ENCODE data around the gene AQP5.
"Not testable (repeated sequence)": the region's sequence is repeated elsewhere in the genome, so short reads cannot be mapped to it uniquely, and the experiment has no call there.

The AQP5 gene

GRCh38 chr12:49979791-49980190 is 18.1 kb downstream of the AQP5 start:
- no peak overlapping the region for H3K27ac ChIP-seq
- no peak for TF ChIP-seq CTCF (IDR thresholded peaks at IDR 0.05)
- TF ChIP-seq ZFX (IDR thresholded peaks at IDR 0.05; ENCODE audit: borderline replicate concordance) = no peak

GRCh38 chr12:49980501-49981349 is 19.1 kb downstream of the AQP5 start:
- TF ChIP-seq ZFX (IDR thresholded peaks at IDR 0.05; ENCODE audit: borderline replicate concordance) (no peak), CTCF (IDR thresholded peaks at IDR 0.05) (no peak)
- no peak overlapping the region for H3K27ac ChIP-seq

GRCh38 chr12:49982246-49983087 is 20.8 kb downstream of the AQP5 start:
- H3K27ac ChIP-seq = no peak overlapping the region
- TF ChIP-seq CTCF (IDR thresholded peaks at IDR 0.05) (no peak), ZFX (IDR thresholded peaks at IDR 0.05; ENCODE audit: borderline replicate concordance) (no peak)

- TF ChIP-seq ZFX (IDR thresholded peaks at IDR 0.05; ENCODE audit: borderline replicate concordance) = no peak
- TF ChIP-seq CTCF (IDR thresholded peaks at IDR 0.05) = no peak
- H3K27ac ChIP-seq = no peak overlapping the region
Observed at GRCh38 chr12:49983892-49984291, 22.2 kb downstream of the AQP5 start.

GRCh38 chr12:49984476-49985359 is 23.0 kb downstream of the AQP5 start:
- H3K27ac ChIP-seq = no peak overlapping the region
- TF ChIP-seq ZFX (IDR thresholded peaks at IDR 0.05; ENCODE audit: borderline replicate concordance) (no peak), CTCF (IDR thresholded peaks at IDR 0.05) (no peak)

- H3K27ac ChIP-seq = no peak overlapping the region
- TF ChIP-seq CTCF (IDR thresholded peaks at IDR 0.05) (no peak), ZFX (IDR thresholded peaks at IDR 0.05; ENCODE audit: borderline replicate concordance) (no peak)
Observed at GRCh38 chr12:49985981-49986380, 24.3 kb downstream of the AQP5 start.

- H3K27ac ChIP-seq = not testable (repeated sequence)
Observed at GRCh38 chr12:49986476-49986875, 24.8 kb downstream of the AQP5 start.
